ENCODE measurements around the gene MAPK9. TPM values are rescaled to one million over a fixed set of nuclear protein-coding genes. Genes with fewer than 3 reads are reported as not detected.
A peak's percentile ranks its signal among the peaks of the same experiment; 100 is the strongest.

MAPK9 gene
- total RNA-seq, 3 donors from 2014 or later = 31.2 to 37.9 (median 34.7) TPM

DNA sequence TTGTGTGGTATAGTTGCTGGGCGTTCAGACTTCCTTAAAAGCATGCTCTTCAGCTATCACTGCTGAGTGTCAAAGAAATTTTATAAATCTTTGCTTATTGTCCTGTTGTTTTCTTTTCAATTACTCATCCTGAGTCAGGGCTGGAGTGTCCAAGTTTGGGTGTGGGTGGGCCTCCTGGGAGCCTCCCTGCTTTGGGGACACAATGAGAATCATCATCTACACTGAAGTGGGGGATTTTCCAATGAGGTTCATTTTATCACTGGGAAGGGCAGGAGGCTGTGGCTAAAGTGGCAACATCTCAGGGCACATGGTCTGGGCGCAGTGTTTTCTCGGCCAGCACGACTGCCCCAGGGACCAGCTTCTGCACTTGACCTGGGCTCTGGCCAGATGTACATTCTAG lies 41.8 kb upstream of the MAPK9 start:
- Histone ChIP-seq H3K27me3 (no peaks in the 10 kb centered on the region), H3K9me3 (no peaks in the 10 kb centered on the region), H3K36me3 (no peaks in the 10 kb centered on the region), H3K4me1 (no peaks in the 10 kb centered on the region), H3K27ac (peak overlapping the region in 1 of 2 donors; percentile 38), H3K4me3 (no peak overlapping the region)
- DNase-seq (ENCODE audit: low spot score in 2 of 2) = no peak
- intact Hi-C loops (cut with DNase I; ENCODE audit: low total_unique reads) = no loop called here
- TF ChIP-seq, protein P1, sequence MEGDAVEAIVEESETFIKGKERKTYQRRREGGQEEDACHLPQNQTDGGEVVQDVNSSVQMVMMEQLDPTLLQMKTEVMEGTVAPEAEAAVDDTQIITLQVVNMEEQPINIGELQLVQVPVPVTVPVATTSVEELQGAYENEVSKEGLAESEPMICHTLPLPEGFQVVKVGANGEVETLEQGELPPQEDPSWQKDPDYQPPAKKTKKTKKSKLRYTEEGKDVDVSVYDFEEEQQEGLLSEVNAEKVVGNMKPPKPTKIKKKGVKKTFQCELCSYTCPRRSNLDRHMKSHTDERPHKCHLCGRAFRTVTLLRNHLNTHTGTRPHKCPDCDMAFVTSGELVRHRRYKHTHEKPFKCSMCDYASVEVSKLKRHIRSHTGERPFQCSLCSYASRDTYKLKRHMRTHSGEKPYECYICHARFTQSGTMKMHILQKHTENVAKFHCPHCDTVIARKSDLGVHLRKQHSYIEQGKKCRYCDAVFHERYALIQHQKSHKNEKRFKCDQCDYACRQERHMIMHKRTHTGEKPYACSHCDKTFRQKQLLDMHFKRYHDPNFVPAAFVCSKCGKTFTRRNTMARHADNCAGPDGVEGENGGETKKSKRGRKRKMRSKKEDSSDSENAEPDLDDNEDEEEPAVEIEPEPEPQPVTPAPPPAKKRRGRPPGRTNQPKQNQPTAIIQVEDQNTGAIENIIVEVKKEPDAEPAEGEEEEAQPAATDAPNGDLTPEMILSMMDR (IDR thresholded peaks at IDR 0.05) = no peak
- no peak for TF ChIP-seq POLR2A (IDR thresholded peaks at IDR 0.05)
- TF ChIP-seq POLR2AphosphoS5 (IDR thresholded peaks at IDR 0.05) = no peak

DNA sequence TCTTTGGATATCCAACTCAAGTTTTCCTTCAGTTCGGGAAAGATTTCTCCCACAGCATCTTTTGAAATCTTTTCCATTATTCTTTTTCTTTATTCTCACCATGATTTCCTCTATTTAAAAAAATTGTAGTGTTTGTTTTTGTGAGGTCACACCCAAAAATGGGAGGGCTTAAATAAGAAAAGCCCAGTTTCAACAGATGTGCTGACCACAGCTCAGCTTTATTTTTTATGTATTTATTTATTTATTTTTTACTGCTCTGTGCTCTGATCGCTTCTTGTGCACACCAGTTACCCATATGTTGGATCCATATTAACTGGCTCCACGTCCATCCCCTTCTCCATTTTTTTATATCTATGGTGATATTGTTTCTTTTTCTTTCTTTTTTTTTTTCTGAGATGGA lies 41.0 kb upstream of the MAPK9 start:
- intact Hi-C loops (cut with DNase I; ENCODE audit: low total_unique reads) = no loop called here
- H3K36me3 ChIP-seq = no peaks in the 10 kb centered on the region

DNA sequence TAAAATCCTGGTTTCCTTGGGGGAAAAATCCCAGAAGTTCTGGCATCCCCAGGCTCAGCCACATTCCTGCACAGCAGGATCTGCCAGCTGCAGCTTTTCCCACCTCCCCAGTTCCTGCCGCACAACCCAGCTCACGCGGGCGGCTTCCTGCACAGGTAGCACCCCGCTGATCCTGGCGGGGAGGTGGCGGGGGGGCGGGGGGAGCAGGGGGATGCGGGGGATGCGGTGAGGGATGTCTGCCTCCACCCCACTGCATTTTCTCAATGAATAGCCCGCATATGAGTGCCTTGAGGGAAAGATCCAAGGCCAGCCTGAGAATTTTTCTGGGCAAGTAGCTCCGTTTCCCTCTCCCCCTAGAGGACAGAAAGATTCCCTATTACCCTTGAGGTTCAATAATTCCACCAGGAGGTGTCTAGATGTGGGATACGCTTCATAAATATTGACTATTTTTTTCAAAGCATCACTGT lies 40.2 kb upstream of the MAPK9 start:
- no peak for DNase-seq (ENCODE audit: low spot score in 2 of 2)
- Histone ChIP-seq H3K36me3 (no peaks in the 10 kb centered on the region), H3K9me3 (no peaks in the 10 kb centered on the region), H3K27me3 (no peaks in the 10 kb centered on the region), H3K4me3 (no peak overlapping the region), H3K4me1 (no peaks in the 10 kb centered on the region), H3K27ac (peak overlapping the region in 1 of 2 donors; percentile 75)
- intact Hi-C loops (cut with DNase I; ENCODE audit: low total_unique reads) = no loop called here
- no peak for TF ChIP-seq POLR2AphosphoS5 (IDR thresholded peaks at IDR 0.05)
- TF ChIP-seq POLR2A (IDR thresholded peaks at IDR 0.05) = no peak
- TF ChIP-seq, protein P1 (IDR thresholded peaks at IDR 0.05) = peak in 1 of 3 donors; percentile 8

More for the DNA sequence above, 41.0 kb upstream of the MAPK9 start:
- no peak for TF ChIP-seq POLR2AphosphoS5 (IDR thresholded peaks at IDR 0.05)
- no peak for TF ChIP-seq POLR2A (IDR thresholded peaks at IDR 0.05)
- TF ChIP-seq, protein P1 (IDR thresholded peaks at IDR 0.05) = no peak
- H3K4me3 ChIP-seq = no peak overlapping the region
- no peaks in the 10 kb centered on the region for H3K9me3 ChIP-seq
- H3K4me1 ChIP-seq = no peaks in the 10 kb centered on the region
- DNase-seq (ENCODE audit: low spot score in 2 of 2) = no peak
- H3K27me3 ChIP-seq = no peaks in the 10 kb centered on the region
- no peak overlapping the region for H3K27ac ChIP-seq

DNA sequence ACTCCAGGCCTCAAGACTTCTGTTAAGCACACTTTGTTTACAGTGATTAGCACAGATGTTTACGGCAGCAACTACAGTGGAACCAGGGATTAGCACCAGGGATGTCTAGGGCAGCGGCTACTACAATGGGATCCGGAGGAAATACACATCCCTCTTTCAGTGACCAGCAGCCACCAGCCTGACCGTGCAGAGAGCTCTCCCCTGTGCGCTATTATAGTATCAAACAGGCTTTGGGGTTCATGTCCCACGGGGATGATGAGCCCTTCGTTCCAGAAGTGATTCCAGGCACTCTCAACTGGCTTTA lies 39.7 kb upstream of the MAPK9 start:
- Histone ChIP-seq H3K27ac (peak overlapping the region in 1 of 2 donors; percentile 75), H3K36me3 (no peaks in the 10 kb centered on the region), H3K9me3 (no peaks in the 10 kb centered on the region), H3K4me1 (no peaks in the 10 kb centered on the region), H3K27me3 (no peaks in the 10 kb centered on the region), H3K4me3 (no peak overlapping the region)
- no peak for DNase-seq (ENCODE audit: low spot score in 2 of 2)
- TF ChIP-seq POLR2A (IDR thresholded peaks at IDR 0.05) (no peak), POLR2AphosphoS5 (IDR thresholded peaks at IDR 0.05) (no peak)
- TF ChIP-seq, protein P1 (IDR thresholded peaks at IDR 0.05) = no peak
- intact Hi-C loops (cut with DNase I; ENCODE audit: low total_unique reads) = no loop called here

DNA sequence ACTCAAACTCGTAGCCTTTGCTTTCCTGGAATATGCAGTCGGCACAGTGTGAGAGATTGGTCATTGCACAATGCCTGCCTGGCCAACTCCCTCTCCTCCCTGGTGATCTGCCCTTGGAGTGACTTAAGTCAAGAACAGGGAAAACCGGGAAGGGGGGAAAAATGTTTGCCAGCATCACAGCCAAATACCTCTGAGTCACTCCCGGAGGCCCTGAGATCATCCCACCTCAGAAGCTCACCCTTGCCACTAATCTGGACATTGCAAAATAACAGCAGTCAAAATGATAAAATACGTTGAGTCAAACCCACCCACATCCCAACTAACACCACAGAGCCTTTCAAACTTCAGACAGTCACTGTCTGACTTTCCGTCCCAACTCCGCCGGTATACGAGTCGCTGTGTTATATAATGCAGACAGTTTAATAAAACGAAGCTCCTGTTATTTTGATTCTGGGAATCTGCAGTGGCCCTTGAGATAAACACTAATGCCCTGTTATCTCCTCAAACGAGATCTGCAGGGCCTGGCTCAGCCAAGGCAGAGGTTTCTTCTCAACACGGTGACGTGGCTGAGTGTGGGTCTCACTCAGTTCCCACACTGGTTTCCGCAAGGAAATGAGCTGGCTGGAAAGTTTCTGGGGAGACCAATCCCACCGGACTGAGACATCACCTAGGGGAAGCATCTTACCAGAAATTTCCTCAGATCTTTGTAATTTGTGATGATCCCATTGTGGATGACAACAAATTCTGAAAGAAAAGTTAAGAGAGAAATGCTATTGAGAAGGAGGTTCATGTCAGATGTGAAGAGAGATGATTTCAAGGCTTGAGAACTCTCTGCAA lies 39.1 kb upstream of the MAPK9 start:
- Histone ChIP-seq H3K4me3 (no peak overlapping the region), H3K27ac (peak overlapping the region in 1 of 2 donors; percentile 75), H3K9me3 (no peaks in the 10 kb centered on the region), H3K27me3 (no peaks in the 10 kb centered on the region), H3K4me1 (no peaks in the 10 kb centered on the region), H3K36me3 (no peaks in the 10 kb centered on the region)
- intact Hi-C loops (cut with DNase I; ENCODE audit: low total_unique reads) = no loop called here
- DNase-seq (ENCODE audit: low spot score in 2 of 2) = peak in 1 of 2 donors; percentile 42
- TF ChIP-seq POLR2AphosphoS5 (IDR thresholded peaks at IDR 0.05) (peak in 2 of 3 donors; percentile 87 to 97), POLR2A (IDR thresholded peaks at IDR 0.05) (no peak)
- TF ChIP-seq, protein P1 (IDR thresholded peaks at IDR 0.05) = no peak
